H54 (cell line): ENCODE data around the gene NYNRIN.

Source experiments
- DNase-seq: peaks from one replicate; pipeline ENCODE4 v3.0.0; 2011; ENCODE audit warnings: low spot score, mixed read lengths; ENCODE audit not compliant: insufficient read length
- FAIRE-seq: peaks from 3 replicates; lab custom pipeline; 2011; peaks lifted over from hg19 to GRCh38; lab: Jason Lieb, UNC
- POLR2A ChIP-seq: IDR thresholded peaks from 2 replicates; pipeline ENCODE4 v1.6.1; 2011; ENCODE audit warnings: low read depth, mild to moderate bottlenecking, low read length

The NYNRIN gene

DNA sequence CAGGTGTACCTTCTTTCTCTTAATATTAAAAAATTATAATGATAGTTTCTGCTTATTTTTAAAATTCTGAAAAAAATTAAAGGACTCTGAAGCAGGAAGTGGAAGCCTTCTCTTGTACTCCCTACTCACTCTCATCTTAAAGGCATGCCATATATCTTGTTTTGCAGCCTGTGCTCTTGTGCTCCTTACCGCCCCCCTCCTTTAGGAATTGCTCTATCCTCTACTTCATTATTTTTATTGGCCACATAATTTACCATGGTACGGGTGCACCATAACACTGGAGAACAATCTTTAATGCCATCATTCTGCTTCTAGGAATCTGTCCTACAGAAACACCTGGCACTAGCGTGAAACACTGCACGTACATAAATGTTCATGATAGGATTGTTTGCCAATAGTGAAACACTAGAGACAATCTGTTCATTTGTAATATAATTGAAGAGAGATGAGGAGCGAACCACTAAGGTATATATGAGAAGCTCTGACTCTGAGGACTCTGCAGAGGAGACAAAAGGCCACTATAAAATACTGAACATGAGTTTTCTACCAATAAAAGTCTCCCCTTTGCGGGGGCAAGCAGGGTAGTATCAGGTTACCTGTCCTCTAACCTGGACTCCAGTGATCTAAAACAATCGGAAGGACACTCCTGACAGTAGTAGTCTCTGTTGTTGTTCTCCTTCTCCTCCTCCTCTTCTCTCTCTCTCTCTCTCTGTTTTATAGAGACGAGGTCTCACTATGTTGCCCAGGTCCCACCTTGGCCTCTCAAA is 6.3 kb upstream of the NYNRIN start:
- peak; percentile 45 for DNase-seq
- no peak for FAIRE-seq
- no peak for TF ChIP-seq POLR2A

DNA sequence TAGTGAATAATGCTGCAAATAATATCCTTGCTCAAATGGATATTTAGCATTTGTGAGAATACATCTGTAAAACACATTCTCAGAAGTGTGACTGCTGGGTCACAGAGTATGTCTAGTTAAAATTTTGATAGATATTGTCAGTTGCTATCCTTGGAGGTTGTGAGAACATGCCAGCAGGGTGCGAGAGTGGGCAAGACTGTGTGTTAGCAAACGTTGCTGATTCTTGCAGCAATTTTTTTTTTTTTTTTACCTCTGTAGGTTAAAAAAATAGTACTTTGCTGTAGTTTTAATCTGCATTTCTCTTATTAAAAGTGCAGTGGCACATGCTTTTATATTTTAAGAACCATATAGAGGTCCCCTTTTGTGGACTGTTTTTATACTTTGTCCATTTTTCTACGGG is 4.5 kb upstream of the NYNRIN start:
- FAIRE-seq = no peak
- no peak for DNase-seq
- TF ChIP-seq POLR2A = no peak

GRCh38 chr14:24395609-24396582 is 2.9 kb upstream of the NYNRIN start:
- no peak for FAIRE-seq
- no peak for DNase-seq
- no peak for TF ChIP-seq POLR2A

DNA sequence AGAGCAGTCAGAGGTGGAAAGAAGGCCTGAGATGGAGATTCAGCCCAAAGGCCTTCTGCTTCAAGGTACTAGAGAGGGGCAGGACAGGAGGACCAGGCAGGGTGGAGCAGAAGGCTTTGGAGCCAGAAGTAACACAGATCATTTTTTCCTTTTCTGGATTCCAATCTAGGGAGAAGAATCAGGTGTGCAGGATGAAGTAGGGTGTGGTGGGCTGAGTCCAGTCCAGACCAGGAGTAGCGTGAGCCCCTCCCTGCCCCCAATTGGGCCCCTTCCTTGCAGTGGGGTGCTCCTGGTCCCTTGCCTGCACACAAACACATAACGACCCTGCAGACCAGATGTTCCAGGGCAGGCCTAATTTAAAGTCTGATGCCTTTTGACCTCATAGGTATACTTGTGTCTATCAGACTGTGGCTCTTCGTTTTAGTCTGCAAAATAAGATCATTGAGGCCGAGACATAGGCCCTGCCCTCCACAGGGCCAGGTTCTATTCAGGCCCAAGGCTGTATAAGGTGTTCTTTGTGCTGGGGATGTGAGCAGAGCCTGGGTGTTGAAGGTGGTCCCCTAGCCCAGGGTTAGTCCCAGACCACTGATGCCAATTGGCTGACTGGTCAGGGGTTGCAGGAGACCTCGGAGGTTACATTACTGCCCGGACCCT is 1.0 kb upstream of the NYNRIN start:
- FAIRE-seq = no peak
- no peak for DNase-seq

GRCh38 chr14:24398293-24398652 is 530 bp upstream of the NYNRIN start:
- DNase-seq (no peak), FAIRE-seq (no peak)
- no peak for TF ChIP-seq POLR2A

More for the DNA sequence above, 1.0 kb upstream of the NYNRIN start:
- no peak for TF ChIP-seq POLR2A

GRCh38 chr14:24399447-24399822 is 632 bp downstream of the NYNRIN start:
- no peak for FAIRE-seq
- DNase-seq = no peak
- TF ChIP-seq POLR2A = no peak

DNA sequence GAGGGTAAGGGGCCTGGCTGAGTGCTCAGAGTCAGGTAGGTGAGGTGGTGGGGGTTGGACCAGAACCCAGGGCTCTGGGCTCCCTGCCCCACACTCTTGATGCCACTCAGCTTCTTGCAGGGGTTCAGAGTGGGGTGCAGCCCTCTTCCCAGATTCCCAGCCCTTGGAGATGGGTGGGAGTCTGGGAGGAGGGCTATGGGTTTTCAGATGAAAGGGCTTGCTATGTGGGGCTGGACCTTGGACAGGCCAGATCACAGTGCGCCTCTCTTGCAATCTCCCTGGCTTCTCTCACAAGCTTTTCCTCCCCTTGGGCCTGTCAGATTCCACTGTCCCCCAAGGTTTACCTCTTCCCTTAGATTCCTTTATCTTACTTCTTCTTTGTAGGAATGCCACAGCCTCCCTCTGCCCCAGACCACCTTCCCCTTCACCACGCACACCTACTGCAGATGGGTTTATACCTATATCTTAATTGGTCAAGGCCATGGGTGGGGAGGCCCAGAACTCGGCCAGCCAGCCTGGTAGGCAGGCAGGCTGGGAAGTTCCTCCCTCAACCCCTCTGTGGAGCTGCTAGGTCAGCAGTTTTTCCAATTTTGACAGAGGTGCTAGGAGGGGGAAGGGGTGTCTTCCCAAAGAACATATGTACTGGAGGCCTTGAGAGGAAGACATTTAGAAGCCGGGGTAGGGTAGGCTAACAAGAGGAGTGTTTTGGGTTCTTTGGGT is 1.4 kb downstream of the NYNRIN start:
- no peak for DNase-seq
- no peak for TF ChIP-seq POLR2A
- no peak for FAIRE-seq

DNA sequence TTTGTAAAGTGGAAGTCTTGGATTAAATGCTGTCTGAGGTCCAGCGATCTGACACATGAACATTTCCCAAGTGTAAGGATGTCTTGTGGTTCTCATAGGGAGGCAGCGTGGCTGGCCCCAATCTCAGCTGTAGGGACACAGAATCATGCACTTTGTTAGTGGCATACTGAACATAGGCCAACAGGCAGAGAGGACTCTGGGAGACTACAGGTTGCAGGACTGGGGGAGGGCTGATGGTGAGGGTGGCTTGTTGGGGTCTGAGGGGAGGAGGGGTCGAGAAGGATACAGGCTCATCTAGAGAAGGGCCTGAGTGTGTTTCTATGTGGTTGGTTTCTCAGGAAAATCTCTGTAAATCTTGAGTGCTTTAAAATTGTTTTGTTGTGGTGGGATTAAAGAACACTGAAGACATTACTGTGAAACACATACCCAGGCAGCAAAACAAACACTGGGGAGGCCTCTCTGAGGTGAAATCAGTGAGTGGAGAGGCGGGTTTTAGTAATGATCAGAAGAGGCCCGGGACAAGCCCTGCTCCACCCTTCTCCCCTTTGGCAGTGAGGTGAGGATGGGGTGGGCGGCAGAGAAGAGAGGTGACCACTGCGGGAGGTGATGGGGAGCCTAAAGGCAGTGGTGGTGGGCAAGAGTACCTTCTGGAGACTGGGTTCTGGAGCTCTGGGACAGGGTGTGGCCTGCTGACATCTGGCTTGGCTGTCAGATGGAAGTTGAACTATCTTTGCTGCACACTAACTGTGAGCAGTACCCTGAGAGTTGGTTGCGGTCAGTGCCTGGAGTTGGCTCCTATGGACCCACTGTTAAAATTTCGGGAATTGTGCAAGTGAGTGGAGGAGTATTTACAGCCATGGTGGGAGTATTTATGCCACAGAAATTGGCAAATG is 3.3 kb downstream of the NYNRIN start:
- no peak for TF ChIP-seq POLR2A
- FAIRE-seq = no peak
- DNase-seq = no peak

DNA sequence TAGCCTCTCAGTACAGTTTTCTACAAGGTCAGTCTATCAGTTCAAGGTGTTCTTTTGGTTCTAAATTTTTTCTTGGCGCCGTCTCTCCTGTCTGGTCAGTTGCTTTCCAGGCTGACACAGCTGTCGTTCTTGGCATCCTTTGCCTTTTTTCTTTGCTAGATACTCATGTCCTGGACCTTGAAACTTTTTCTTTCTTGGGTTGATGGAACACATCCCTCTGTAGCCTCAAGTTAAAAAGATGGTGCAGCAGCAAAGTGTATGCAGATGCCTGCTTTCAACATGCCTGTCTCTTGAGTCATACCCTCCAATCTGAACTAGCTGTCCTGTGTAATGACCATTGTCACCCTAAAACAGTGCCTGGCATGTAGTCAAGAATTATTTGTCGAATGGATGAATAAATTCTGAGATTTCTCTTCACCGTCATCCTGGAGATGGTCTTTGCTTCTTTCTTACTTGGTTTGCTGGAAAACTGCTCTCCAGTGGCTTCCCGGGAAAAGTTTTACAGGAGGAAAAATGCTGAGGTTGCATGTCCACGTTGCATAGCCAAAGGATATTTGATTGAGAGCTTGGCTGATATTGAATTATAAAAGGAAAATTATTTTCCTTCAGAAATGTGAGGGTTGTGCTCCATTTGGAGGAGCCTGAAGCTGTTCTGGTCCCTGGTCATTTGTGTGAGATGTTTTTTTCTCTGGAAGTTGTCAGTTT is 4.6 kb downstream of the NYNRIN start:
- no peak for FAIRE-seq
- no peak for DNase-seq
- no peak for TF ChIP-seq POLR2A

GRCh38 chr14:24404814-24405213 is 6.0 kb downstream of the NYNRIN start:
- TF ChIP-seq POLR2A = no peak
- no peak for DNase-seq
- no peak for FAIRE-seq

DNA sequence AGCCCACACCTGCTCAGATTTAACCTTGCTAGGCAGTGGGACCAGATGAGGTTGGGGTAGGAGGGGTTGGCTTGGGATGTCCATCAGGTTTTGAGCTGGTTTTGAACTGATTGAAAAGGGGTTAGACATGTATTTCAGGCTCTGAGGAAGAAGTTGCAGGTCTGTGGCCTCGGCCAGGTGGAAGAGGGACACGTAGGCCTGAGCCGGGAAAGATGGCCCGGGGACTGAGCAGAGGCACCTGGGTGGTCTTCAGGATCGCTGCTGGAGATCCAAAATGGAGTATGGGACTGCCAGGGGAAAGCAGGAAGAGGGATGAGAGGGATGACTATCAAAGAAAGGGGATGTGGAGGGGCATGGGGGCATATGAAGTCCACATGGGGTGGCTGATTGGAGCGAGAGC is 7.6 kb downstream of the NYNRIN start:
- DNase-seq (no peak), FAIRE-seq (no peak)
- no peak for TF ChIP-seq POLR2A
